ENCODE measurements around the gene RPL23. TPM values are rescaled to one million over a fixed set of nuclear protein-coding genes. Genes with fewer than 3 reads are reported as not detected.

Gene RPL23
- total RNA-seq (1,000 to 10,000 TPM in 1 of 5 donors, 100 to 1,000 TPM in 3, 10 to 100 TPM in 1; 89.8 to 1,949 (median 982) TPM), polyA plus RNA-seq (1,000 to 10,000 TPM; 3,318 to 3,359 (median 3,354) TPM)
- long read RNA-seq, donor 1, transcript RPL23-207 (4 exons, 615 nt), result minor isoform, 18 of 1,152 reads
- long read RNA-seq, donor 1, transcript RPL23-210 (2 exons, 429 nt), result minor isoform, 56 of 1,152 reads
- long read RNA-seq, donor 1, transcript RPL23-211 (3 exons, 2,779 nt), result minor isoform, 18 of 1,152 reads
- long read RNA-seq, donor 1, transcript RPL23-206 (5 exons, 2,821 nt), result major isoform, 840 of 1,152 reads
- long read RNA-seq, donor 1, partial matches to known transcripts, result 215 of 1,152 reads
- long read RNA-seq, donor 1, other reads (novel, unspliced or antisense), result 0 of 1,152 reads
- long read RNA-seq, donor 2, transcript RPL23-211 (3 exons, 2,779 nt), result minor isoform, 10 of 990 reads
- long read RNA-seq, donor 2, transcript RPL23-206 (5 exons, 2,821 nt), result major isoform, 773 of 990 reads
- long read RNA-seq, donor 2, transcript RPL23-207 (4 exons, 615 nt), result minor isoform, 19 of 990 reads
- long read RNA-seq, donor 2, transcript RPL23-210 (2 exons, 429 nt), result minor isoform, 18 of 990 reads
- long read RNA-seq, donor 2, partial matches to known transcripts, result 164 of 990 reads
- long read RNA-seq, donor 2, other reads (novel, unspliced or antisense), result 0 of 990 reads
- long read RNA-seq, donor 3, transcript RPL23-211 (3 exons, 2,779 nt), result minor isoform, 45 of 2,188 reads
- long read RNA-seq, donor 3, transcript RPL23-207 (4 exons, 615 nt), result minor isoform, 65 of 2,188 reads
- long read RNA-seq, donor 3, transcript RPL23-210 (2 exons, 429 nt), result minor isoform, 47 of 2,188 reads
- long read RNA-seq, donor 3, transcript RPL23-206 (5 exons, 2,821 nt), result major isoform, 1,413 of 2,188 reads
- long read RNA-seq, donor 3, partial matches to known transcripts, result 602 of 2,188 reads
- long read RNA-seq, donor 3, other reads (novel, unspliced or antisense), result 12 of 2,188 reads
- long read RNA-seq, donor 4, transcript RPL23-211 (3 exons, 2,779 nt), result minor isoform, 7 of 315 reads
- long read RNA-seq, donor 4, transcript RPL23-207 (4 exons, 615 nt), result minor isoform, 11 of 315 reads
- long read RNA-seq, donor 4, transcript RPL23-210 (2 exons, 429 nt), result minor isoform, 17 of 315 reads
- long read RNA-seq, donor 4, transcript RPL23-206 (5 exons, 2,821 nt), result major isoform, 199 of 315 reads
- long read RNA-seq, donor 4, partial matches to known transcripts, result 79 of 315 reads
- long read RNA-seq, donor 4, other reads (novel, unspliced or antisense), result 0 of 315 reads
- long read RNA-seq, donor 5, transcript RPL23-206 (5 exons, 2,821 nt), result major isoform, 1,462 of 2,125 reads
- long read RNA-seq, donor 5, transcript RPL23-210 (2 exons, 429 nt), result minor isoform, 59 of 2,125 reads
- long read RNA-seq, donor 5, transcript RPL23-211 (3 exons, 2,779 nt), result minor isoform, 47 of 2,125 reads
- long read RNA-seq, donor 5, transcript RPL23-207 (4 exons, 615 nt), result minor isoform, 43 of 2,125 reads
- long read RNA-seq, donor 5, partial matches to known transcripts, result 493 of 2,125 reads
- long read RNA-seq, donor 5, other reads (novel, unspliced or antisense), result 11 of 2,125 reads
- long read RNA-seq, donor 6, transcript RPL23-211 (3 exons, 2,779 nt), result minor isoform, 62 of 4,063 reads
- long read RNA-seq, donor 6, transcript RPL23-207 (4 exons, 615 nt), result minor isoform, 53 of 4,063 reads
- long read RNA-seq, donor 6, transcript RPL23-210 (2 exons, 429 nt), result minor isoform, 94 of 4,063 reads
- long read RNA-seq, donor 6, transcript RPL23-206 (5 exons, 2,821 nt), result major isoform, 3,092 of 4,063 reads
- long read RNA-seq, donor 6, partial matches to known transcripts, result 714 of 4,063 reads
- long read RNA-seq, donor 6, other reads (novel, unspliced or antisense), result 32 of 4,063 reads
- long read RNA-seq, donor 7, transcript RPL23-207 (4 exons, 615 nt), result minor isoform, 71 of 2,725 reads
- long read RNA-seq, donor 7, transcript RPL23-206 (5 exons, 2,821 nt), result major isoform, 1,786 of 2,725 reads
- long read RNA-seq, donor 7, transcript RPL23-211 (3 exons, 2,779 nt), result minor isoform, 68 of 2,725 reads
- long read RNA-seq, donor 7, transcript RPL23-210 (2 exons, 429 nt), result minor isoform, 111 of 2,725 reads
- long read RNA-seq, donor 7, partial matches to known transcripts, result 661 of 2,725 reads
- long read RNA-seq, donor 7, other reads (novel, unspliced or antisense), result 12 of 2,725 reads
- long read RNA-seq, donor 8, transcript RPL23-211 (3 exons, 2,779 nt), result minor isoform, 90 of 3,527 reads
- long read RNA-seq, donor 8, transcript RPL23-207 (4 exons, 615 nt), result minor isoform, 99 of 3,527 reads
- long read RNA-seq, donor 8, transcript RPL23-206 (5 exons, 2,821 nt), result major isoform, 2,351 of 3,527 reads
- long read RNA-seq, donor 8, transcript RPL23-210 (2 exons, 429 nt), result minor isoform, 73 of 3,527 reads
- long read RNA-seq, donor 8, partial matches to known transcripts, result 862 of 3,527 reads
- long read RNA-seq, donor 8, other reads (novel, unspliced or antisense), result 39 of 3,527 reads
- long read RNA-seq, donor 9, transcript RPL23-206 (5 exons, 2,821 nt), result major isoform, 1,651 of 3,308 reads
- long read RNA-seq, donor 9, transcript RPL23-211 (3 exons, 2,779 nt), result minor isoform, 259 of 3,308 reads
- long read RNA-seq, donor 9, transcript RPL23-210 (2 exons, 429 nt), result minor isoform, 292 of 3,308 reads
- long read RNA-seq, donor 9, transcript RPL23-207 (4 exons, 615 nt), result minor isoform, 96 of 3,308 reads
- long read RNA-seq, donor 9, partial matches to known transcripts, result 943 of 3,308 reads
- long read RNA-seq, donor 9, other reads (novel, unspliced or antisense), result 26 of 3,308 reads
- long read RNA-seq, donor 10, transcript RPL23-211 (3 exons, 2,779 nt), result minor isoform, 28 of 1,281 reads
- long read RNA-seq, donor 10, transcript RPL23-210 (2 exons, 429 nt), result minor isoform, 27 of 1,281 reads
- long read RNA-seq, donor 10, transcript RPL23-206 (5 exons, 2,821 nt), result major isoform, 920 of 1,281 reads
- long read RNA-seq, donor 10, transcript RPL23-207 (4 exons, 615 nt), result minor isoform, 31 of 1,281 reads
- long read RNA-seq, donor 10, partial matches to known transcripts, result 269 of 1,281 reads
- long read RNA-seq, donor 10, other reads (novel, unspliced or antisense), result 0 of 1,281 reads

DNA sequence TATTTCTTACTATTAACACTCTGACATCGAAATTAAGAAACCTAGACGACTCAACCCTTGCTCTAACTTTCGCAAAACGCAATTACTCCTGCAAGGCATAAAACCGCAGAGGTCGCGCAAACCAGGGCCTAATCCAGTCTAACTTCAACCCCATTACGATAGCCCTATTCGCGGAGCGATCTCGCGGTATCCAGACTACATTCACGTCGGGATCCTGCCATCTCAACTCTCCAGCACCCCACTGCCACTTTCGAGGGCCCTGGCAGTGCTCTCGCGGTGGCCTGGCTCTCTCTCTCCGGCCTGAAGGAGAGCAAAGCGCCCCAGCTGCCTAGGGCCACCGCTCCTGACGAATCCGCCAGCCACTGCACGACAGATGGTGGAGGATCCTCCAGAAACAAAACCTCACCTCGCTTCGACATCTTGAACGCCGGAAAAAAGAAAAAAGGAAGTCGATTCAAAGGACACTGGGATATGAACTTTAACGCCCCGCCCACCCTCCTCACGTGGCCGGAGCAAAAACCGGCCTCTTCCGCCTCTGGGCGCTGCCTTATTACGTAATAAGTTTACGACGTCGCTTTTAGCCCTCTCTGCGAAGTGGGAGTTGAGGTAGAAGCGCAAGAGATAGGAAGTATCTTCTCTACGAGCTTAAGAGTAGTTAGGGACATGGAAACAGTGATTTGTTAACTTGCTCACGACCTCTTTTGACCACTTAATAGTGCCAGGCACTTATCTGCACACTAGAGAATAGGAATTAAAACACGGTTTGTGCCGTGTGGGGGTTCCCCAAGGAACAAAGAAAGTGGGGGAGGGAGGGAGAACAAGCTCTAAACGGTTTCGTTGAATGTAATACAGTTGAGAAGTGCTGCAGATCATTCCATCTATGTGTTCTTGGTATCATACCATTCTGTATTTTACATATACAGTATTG lies at the start of gene RPL23:
Gene RPL23, minus strand, starts transcription at position 430 of the 928 bp plus-strand sequence. Its CDS starts 11 bp downstream, at position 419.
- peaks cover 35 to 42% (median 40%) of the 10 kb centered on the region in 4 donors for H3K36me3 ChIP-seq
- intact Hi-C loops (cut with DNase I; ENCODE audit: low total_unique reads), result no loop called here
- H3K9me3 ChIP-seq, result no peaks in the 10 kb centered on the region
- no peaks in the 10 kb centered on the region for H3K27me3 ChIP-seq
- peak within 1 kb of the TSS; percentile 52 to 73 (median 66) for H3K4me3 ChIP-seq
- TF ChIP-seq EP300 (IDR thresholded peaks at IDR 0.05) (no peak), POLR2AphosphoS5 (IDR thresholded peaks at IDR 0.05) (peak; percentile 95 to 99 (median 98)), POLR2A (IDR thresholded peaks at IDR 0.05) (peak in 2 of 4 donors; percentile 69 to 77)
- TF ChIP-seq, protein P1, sequence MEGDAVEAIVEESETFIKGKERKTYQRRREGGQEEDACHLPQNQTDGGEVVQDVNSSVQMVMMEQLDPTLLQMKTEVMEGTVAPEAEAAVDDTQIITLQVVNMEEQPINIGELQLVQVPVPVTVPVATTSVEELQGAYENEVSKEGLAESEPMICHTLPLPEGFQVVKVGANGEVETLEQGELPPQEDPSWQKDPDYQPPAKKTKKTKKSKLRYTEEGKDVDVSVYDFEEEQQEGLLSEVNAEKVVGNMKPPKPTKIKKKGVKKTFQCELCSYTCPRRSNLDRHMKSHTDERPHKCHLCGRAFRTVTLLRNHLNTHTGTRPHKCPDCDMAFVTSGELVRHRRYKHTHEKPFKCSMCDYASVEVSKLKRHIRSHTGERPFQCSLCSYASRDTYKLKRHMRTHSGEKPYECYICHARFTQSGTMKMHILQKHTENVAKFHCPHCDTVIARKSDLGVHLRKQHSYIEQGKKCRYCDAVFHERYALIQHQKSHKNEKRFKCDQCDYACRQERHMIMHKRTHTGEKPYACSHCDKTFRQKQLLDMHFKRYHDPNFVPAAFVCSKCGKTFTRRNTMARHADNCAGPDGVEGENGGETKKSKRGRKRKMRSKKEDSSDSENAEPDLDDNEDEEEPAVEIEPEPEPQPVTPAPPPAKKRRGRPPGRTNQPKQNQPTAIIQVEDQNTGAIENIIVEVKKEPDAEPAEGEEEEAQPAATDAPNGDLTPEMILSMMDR (IDR thresholded peaks at IDR 0.05), result no peak
- peak; percentile 96 to 99 for DNase-seq
- H3K27ac ChIP-seq, result peak within 1 kb of the TSS; percentile 55 to 96 (median 92)
- H3K4me1 ChIP-seq, result peaks cover 18 to 51% (median 35%) of the 10 kb centered on the region in 4 donors
- WGBS, 5 donors, result 0 to 1% (median 0%) methylated on average over 40 to 48 of the region's 48 CpGs

DNA sequence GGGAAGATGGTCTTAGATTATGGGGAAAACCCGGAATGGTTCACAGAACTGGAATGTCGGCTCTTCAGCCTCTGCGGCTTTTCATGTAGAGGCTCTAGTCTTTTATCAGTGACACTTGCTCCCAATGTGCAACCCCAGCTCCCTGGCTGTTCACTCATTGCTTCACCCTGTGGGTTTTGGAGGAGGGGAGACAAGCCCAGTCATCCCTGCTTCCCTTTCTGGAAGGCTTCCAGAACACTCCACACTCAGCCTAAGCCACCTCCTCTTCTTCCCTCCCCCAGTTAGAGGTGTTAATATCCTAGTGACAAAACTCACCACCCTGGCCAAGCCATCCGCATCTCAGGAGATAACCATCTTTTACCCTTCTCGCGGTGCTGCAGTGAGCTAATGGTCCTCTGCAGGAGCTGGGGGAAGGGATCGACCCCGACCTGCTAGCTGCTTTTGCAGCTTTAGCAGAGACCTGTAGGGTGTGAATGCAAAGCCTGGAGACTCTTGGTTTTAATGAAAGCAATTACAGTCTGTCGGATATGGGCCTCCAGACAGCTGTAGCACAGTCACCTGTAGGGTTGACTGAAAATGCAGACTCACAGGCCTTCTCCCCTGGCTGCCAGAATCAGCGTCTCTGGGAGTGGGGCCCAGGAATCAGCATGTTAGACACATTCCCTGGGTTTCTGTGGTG lies 47.6 kb upstream of the RPL23 start:
- WGBS, 5 donors, result 28 to 42% (median 38%) methylated on average over 10 of the region's 10 CpGs

More for the DNA sequence above, 47.6 kb upstream of the RPL23 start:
- Histone ChIP-seq H3K27me3 (no peaks in the 10 kb centered on the region), H3K4me1 (peaks cover 54 to 88% (median 69%) of the 10 kb centered on the region in 4 donors), H3K36me3 (peaks cover 15 to 92% (median 74%) of the 10 kb centered on the region in 4 donors), H3K27ac (peak overlapping the region; percentile 18 to 81 (median 67)), H3K9me3 (no peaks in the 10 kb centered on the region), H3K4me3 (no peak overlapping the region)
- intact Hi-C loops (cut with DNase I; ENCODE audit: low total_unique reads), result no loop called here
- no peak for DNase-seq
- TF ChIP-seq EP300 (IDR thresholded peaks at IDR 0.05) (no peak), POLR2A (IDR thresholded peaks at IDR 0.05) (no peak), POLR2AphosphoS5 (IDR thresholded peaks at IDR 0.05) (no peak)
